K562 (cell line): ENCODE measurements around the gene PRRC2A. TPM values are rescaled to one million over a fixed set of nuclear protein-coding genes. Genes with fewer than 3 reads are reported as not detected.

Experiments used
- ADNP ChIP-seq: fragments of 200-800 bp; sonication (Bioruptor generic); IDR thresholded peaks from 2 replicates; pipeline ENCODE4 v1.6.1; 2016; ENCODE audit warnings: missing genetic modification characterization, missing compliant biosample characterization
- ARHGAP35 ChIP-seq: fragments of 450-650 bp; IDR thresholded peaks from 2 replicates; pipeline ENCODE4 v1.6.1; 2018; ENCODE audit not compliant: partially characterized antibody
- CBX3 ChIP-seq, 2 experiments: IDR thresholded peaks; 1 replicate in 1 of 2; 2 replicates in 1 of 2; pipeline ENCODE4 v1.6.1; 2012; ENCODE audit warnings: inconsistent platforms in 2 of 2, low read length in 2 of 2, borderline replicate concordance in 1 of 2, control low read depth in 1 of 2
- EGR1 ChIP-seq: fragments of 450-650 bp; conservative IDR thresholded peaks from 2 replicates; pipeline ENCODE4 v1.6.1; 2017; ENCODE audit warnings: mild to moderate bottlenecking
- ELF2 ChIP-seq: fragments of 250-450 bp; sonication (Bioruptor Pico); IDR thresholded peaks from 2 replicates; pipeline ENCODE4 v1.5.0; 2021; ENCODE audit warnings: mild to moderate bottlenecking
- FOXA3 ChIP-seq, 2 experiments: fragments of 450-650 bp in 1 of 2; sonication (generic) in 1 of 2; formaldehyde crosslinking; IDR thresholded peaks in 1 of 2; conservative IDR thresholded peaks in 1 of 2; 2 replicates each; pipeline versions ENCODE4 v1.4.0 to v1.8.0; 2020 to 2022; ENCODE audit warnings: mild to moderate bottlenecking in 2 of 2, missing genetic modification reagents in 1 of 2
- MCM3 ChIP-seq: fragments of 450-650 bp; IDR thresholded peaks from 2 replicates; pipeline ENCODE4 v1.6.1; 2016
- NONO ChIP-seq, 2 experiments: fragments of 200-400 bp in 1 of 2; fragments of 450-650 bp in 1 of 2; formaldehyde crosslinking in 1 of 2; IDR thresholded peaks; 2 replicates each; pipeline ENCODE4 v1.6.1; 2017; ENCODE audit warnings: low read depth in 2 of 2, mild to moderate bottlenecking in 2 of 2, moderate library complexity in 2 of 2, low read length in 1 of 2
- NRF1 ChIP-seq, 2 experiments: fragments of 450-650 bp; IDR thresholded peaks in 1 of 2; conservative IDR thresholded peaks in 1 of 2; 2 replicates each; pipeline ENCODE4 v1.6.1; 2014; ENCODE audit warnings: mild to moderate bottlenecking in 2 of 2
- OTX1 ChIP-seq: fragments of 450-650 bp; formaldehyde crosslinking; IDR thresholded peaks from 2 replicates; pipeline ENCODE4 v1.4.0; 2022; ENCODE audit warnings: mild to moderate bottlenecking
- POLR2B ChIP-seq: fragments of 450-650 bp; IDR thresholded peaks from 2 replicates; pipeline ENCODE4 v1.6.1; 2018; ENCODE audit warnings: low read depth; ENCODE audit not compliant: partially characterized antibody
- POU5F1 ChIP-seq: fragments of 150-350 bp; IDR thresholded peaks from 2 replicates; pipeline ENCODE4 v1.6.1; 2014; ENCODE audit warnings: borderline replicate concordance, low read length, low read depth, mild to moderate bottlenecking; ENCODE audit not compliant: partially characterized antibody
- RUNX1 ChIP-seq: sonication (generic); IDR thresholded peaks from 2 replicates; pipeline ENCODE4 v1.6.1; 2016; ENCODE audit warnings: antibody characterized with exemption, low read depth
- SP1 ChIP-seq: sonication (generic); formaldehyde crosslinking; IDR thresholded peaks from 2 replicates; pipeline ENCODE4 v1.8.1; 2022; ENCODE audit warnings: mild to moderate bottlenecking, missing genetic modification reagents
- STAT5B ChIP-seq: fragments of 250-450 bp; sonication (Bioruptor Pico); IDR thresholded peaks from 2 replicates; pipeline ENCODE4 v1.8.0; 2021; ENCODE audit warnings: mild to moderate bottlenecking, inconsistent platforms
- ZC3H8 ChIP-seq: fragments of 450-650 bp; IDR thresholded peaks from 2 replicates; pipeline ENCODE4 v1.6.1; 2017
- ZNF668 ChIP-seq: fragments of 250-450 bp; sonication (Bioruptor Pico); IDR thresholded peaks from 2 replicates; pipeline ENCODE4 v1.8.0; 2022; ENCODE audit warnings: mild to moderate bottlenecking, inconsistent platforms
- polyA plus RNA-seq, 8 experiments: library from polyadenylated mRNA; depleted of rRNA in 4 of 8; stranded (reverse) in 5 of 8; unstranded in 3 of 8; fragments of >200 nt; fragmentation: Nextera tagmentation in 2 of 8; fragmentation: Illumina TruSeq in 1 of 8; extraction: Ambion mirVana in 2 of 8; extraction: Trizol in 1 of 8; gene quantifications; 2 replicates each; pipeline versions ENCODE4 v1.2.1 to v1.2.3, GENCODE V29; 2011 to 2014; ENCODE audit warnings: inconsistent platforms in 1 of 8, missing spikeins in 1 of 8
- total RNA-seq, 7 experiments: library from RNA; depleted of rRNA in 6 of 7; stranded (reverse); fragments of >200 nt in 6 of 7; fragmentation: Illumina TruSeq in 2 of 7; extraction: Trizol in 2 of 7; gene quantifications; 2 replicates each; pipeline versions ENCODE4 v1.2.1 to v1.2.3, GENCODE V29; 2011 to 2021; ENCODE audit warnings: low replicate concordance in 1 of 7
- TF ChIP-seq, protein P1 (sequence below): sonication (generic); formaldehyde crosslinking; IDR thresholded peaks from 2 replicates; pipeline ENCODE4 v1.8.1; 2023; ENCODE audit warnings: mild to moderate bottlenecking, missing genetic modification reagents
- TF ChIP-seq, protein P2 (sequence below): fragments of 250-450 bp; sonication (Bioruptor Pico); IDR thresholded peaks from 2 replicates; pipeline ENCODE4 v1.8.0; 2021; ENCODE audit warnings: moderate library complexity, mild to moderate bottlenecking, inconsistent platforms
- TF ChIP-seq, protein P3 (sequence below), 2 experiments: fragments of 250-450 bp in 1 of 2; fragments of 450-650 bp in 1 of 2; sonication (Bioruptor Pico) in 1 of 2; IDR thresholded peaks; 2 replicates each; pipeline versions ENCODE4 v1.6.1 to v1.8.0; 2016 to 2021; ENCODE audit warnings: mild to moderate bottlenecking in 2 of 2, moderate library complexity in 2 of 2, missing compliant biosample characterization in 1 of 2, missing genetic modification characterization in 1 of 2
- TF ChIP-seq, protein P4 (sequence below): fragments of 450-650 bp; formaldehyde crosslinking; conservative IDR thresholded peaks from 2 replicates; pipeline ENCODE4 v1.4.0; 2022; ENCODE audit warnings: mild to moderate bottlenecking, missing genetic modification characterization

The PRRC2A gene
- total and polyA plus RNA-seq, 9 of the 15 experiments (the other 6 are each of a cell fraction or from before 2014, with no cell fraction given), result 1.0 to 332 (median 63.0) TPM

DNA sequence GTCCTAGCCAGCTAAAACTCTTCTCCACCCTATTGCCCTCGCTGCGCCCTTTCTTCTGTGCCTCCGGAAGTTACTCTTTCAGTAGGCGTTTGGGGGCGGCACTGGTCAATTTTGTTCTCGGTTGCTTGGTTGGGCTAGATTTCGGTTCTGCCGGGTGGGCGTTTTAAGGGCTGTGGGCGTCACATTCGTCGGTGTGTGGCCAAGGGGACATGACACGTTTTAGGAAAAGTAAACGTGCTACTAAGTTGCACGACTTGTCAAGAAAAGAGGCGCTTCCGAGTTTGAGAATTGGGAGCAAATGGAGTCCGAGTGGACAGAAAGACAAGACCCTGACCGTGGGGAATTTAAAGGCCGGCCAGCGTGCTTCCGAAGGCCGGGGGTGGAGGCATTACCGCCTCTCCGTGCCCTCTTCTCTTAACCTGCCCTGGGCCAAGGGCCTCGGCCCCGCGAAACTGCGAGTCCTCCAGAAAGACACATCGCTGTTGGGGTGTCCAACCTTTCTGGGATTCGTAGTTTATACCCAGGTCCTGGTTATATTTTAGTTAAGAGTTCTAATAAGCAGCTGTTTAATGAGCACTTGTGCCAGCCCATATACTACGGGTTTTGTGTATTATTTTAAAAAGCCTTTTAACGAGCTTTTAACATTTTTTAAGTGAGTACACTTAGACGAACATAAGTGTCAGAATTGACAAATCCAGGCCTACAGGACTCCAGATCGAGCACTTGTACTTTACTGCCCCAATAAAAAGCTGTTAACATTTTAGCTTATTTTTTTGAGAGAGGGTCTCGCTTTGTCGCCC is 32.6 kb downstream of the PRRC2A start (continued):
- TF ChIP-seq, protein P1, sequence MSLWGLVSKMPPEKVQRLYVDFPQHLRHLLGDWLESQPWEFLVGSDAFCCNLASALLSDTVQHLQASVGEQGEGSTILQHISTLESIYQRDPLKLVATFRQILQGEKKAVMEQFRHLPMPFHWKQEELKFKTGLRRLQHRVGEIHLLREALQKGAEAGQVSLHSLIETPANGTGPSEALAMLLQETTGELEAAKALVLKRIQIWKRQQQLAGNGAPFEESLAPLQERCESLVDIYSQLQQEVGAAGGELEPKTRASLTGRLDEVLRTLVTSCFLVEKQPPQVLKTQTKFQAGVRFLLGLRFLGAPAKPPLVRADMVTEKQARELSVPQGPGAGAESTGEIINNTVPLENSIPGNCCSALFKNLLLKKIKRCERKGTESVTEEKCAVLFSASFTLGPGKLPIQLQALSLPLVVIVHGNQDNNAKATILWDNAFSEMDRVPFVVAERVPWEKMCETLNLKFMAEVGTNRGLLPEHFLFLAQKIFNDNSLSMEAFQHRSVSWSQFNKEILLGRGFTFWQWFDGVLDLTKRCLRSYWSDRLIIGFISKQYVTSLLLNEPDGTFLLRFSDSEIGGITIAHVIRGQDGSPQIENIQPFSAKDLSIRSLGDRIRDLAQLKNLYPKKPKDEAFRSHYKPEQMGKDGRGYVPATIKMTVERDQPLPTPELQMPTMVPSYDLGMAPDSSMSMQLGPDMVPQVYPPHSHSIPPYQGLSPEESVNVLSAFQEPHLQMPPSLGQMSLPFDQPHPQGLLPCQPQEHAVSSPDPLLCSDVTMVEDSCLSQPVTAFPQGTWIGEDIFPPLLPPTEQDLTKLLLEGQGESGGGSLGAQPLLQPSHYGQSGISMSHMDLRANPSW (CRISPR knock-in tag), result peak; percentile 6; the same call in 1 of the 2 replicates
- TF ChIP-seq POU5F1 (no peak), RUNX1 (no peak), CBX3 (IDR thresholded peaks at IDR 0.05; ENCODE audit: borderline replicate concordance in 1 of 2, low read length in 2 of 2) (peak in 1 of 2 experiments; percentile 61; a peak in 2 of 3 replicates), FOXA3 (CRISPR knock-in tag; conservative IDR thresholded peaks at IDR 0.05 in 1 of 2, IDR thresholded peaks at IDR 0.05 in 1 of 2) (0 out of 4 replicates have a peak, but pooled peaks of 1 of the 2 experiments have one; percentile 59), ADNP (tag) (no peak), EGR1 (peak; percentile 100), ARHGAP35 (no peak), ZC3H8 (peak; percentile 94), SP1 (no peak; the same call in 1 of the 2 replicates), MCM3 (no peak), ELF2 (CRISPR knock-in tag) (peak; percentile 79), ZNF668 (peak; percentile 38; the same call in 1 of the 2 replicates), OTX1 (CRISPR knock-in tag) (peak; percentile 72), STAT5B (CRISPR knock-in tag) (no peak), POLR2B (peak; percentile 97), NRF1 (conservative IDR thresholded peaks at IDR 0.05 in 1 of 2, IDR thresholded peaks at IDR 0.05 in 1 of 2) (no peak), NONO (IDR thresholded peaks at IDR 0.05; ENCODE audit: low read depth in 2 of 2, low read length in 1 of 2) (no peak)
- TF ChIP-seq, protein P2, sequence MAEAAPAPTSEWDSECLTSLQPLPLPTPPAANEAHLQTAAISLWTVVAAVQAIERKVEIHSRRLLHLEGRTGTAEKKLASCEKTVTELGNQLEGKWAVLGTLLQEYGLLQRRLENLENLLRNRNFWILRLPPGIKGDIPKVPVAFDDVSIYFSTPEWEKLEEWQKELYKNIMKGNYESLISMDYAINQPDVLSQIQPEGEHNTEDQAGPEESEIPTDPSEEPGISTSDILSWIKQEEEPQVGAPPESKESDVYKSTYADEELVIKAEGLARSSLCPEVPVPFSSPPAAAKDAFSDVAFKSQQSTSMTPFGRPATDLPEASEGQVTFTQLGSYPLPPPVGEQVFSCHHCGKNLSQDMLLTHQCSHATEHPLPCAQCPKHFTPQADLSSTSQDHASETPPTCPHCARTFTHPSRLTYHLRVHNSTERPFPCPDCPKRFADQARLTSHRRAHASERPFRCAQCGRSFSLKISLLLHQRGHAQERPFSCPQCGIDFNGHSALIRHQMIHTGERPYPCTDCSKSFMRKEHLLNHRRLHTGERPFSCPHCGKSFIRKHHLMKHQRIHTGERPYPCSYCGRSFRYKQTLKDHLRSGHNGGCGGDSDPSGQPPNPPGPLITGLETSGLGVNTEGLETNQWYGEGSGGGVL (CRISPR knock-in tag), result no peak
- TF ChIP-seq, protein P3, sequence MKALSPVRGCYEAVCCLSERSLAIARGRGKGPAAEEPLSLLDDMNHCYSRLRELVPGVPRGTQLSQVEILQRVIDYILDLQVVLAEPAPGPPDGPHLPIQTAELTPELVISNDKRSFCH (CRISPR knock-in tag; IDR thresholded peaks at IDR 0.05), result no peak
- TF ChIP-seq, protein P3 (tag; IDR thresholded peaks at IDR 0.05), result 0 out of 2 replicates have a peak, but pooled peaks have one; percentile 26
- TF ChIP-seq, protein P4, sequence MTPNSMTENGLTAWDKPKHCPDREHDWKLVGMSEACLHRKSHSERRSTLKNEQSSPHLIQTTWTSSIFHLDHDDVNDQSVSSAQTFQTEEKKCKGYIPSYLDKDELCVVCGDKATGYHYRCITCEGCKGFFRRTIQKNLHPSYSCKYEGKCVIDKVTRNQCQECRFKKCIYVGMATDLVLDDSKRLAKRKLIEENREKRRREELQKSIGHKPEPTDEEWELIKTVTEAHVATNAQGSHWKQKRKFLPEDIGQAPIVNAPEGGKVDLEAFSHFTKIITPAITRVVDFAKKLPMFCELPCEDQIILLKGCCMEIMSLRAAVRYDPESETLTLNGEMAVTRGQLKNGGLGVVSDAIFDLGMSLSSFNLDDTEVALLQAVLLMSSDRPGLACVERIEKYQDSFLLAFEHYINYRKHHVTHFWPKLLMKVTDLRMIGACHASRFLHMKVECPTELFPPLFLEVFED, result peak; percentile 67; the same call in 1 of the 2 replicates
